ENCODE results near the gene TWF2. TPM values are rescaled to one million over a fixed set of nuclear protein-coding genes. Genes with fewer than 3 reads are reported as not detected.

TWF2 gene
- total RNA-seq, 1 experiment from 2014 or later: 102 TPM

DNA sequence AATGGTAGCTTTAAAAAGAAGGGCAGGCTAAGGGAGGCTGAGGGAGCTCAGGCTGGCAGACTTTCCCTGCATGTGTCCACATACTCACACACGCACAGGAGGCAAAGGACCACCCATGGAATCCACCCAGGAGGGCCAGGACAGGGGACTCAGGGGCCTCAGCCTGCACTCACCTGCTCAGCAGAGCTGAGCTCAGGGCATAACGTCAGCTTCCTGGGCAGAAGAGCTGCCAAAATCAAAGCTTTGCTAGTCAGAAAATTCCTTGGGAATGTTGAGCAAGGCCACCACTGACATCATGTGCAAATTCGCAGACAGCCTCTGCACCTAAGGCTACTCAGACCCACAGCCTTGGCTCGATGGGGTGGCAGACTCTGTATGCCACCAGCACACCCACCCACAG is 57.4 kb downstream of the TWF2 start:
- Histone ChIP-seq H3K4me2 (no peak overlapping the region), H3K79me2 (ENCODE audit: low read depth) (no peaks in the 10 kb centered on the region), H3K4me1 (replicated peaks; ENCODE audit: insufficient read depth) (peaks cover 17% of the 10 kb centered on the region), H3K36me3 (ENCODE audit: low read depth) (no peaks in the 10 kb centered on the region), H3K4me3 (no peak overlapping the region), H3K27ac (no peak overlapping the region), H3K9me3 (ENCODE audit: insufficient read depth, low read depth) (no peaks in the 10 kb centered on the region), H4K20me1 (ENCODE audit: insufficient read depth) (no peaks in the 10 kb centered on the region), H2AFZ (no peak overlapping the region), H3K9me2 (ENCODE audit: insufficient read depth) (no peaks in the 10 kb centered on the region), H3F3A (ENCODE audit: insufficient read depth, low read depth) (no peaks in the 10 kb centered on the region; the same call in none of the 2 replicates), H3K27me3 (ENCODE audit: insufficient read depth, low read depth) (no peaks in the 10 kb centered on the region)
- peak in 1 of 2 experiments; percentile 38 for DNase-seq
- BruUV-seq (replicated peaks): no TSS peak
- TF ChIP-seq CTCF (conservative IDR thresholded peaks at IDR 0.05) (no peak), EZH2 (IDR thresholded peaks at IDR 0.05; ENCODE audit: low read depth) (no peak)
- intact Hi-C loops (cut with micrococcal nuclease; ENCODE audit: unreplicated experiment): no loop called here
- CTCF ChIA-PET: interaction anchor here (0.6 to 0.8 kb wide), 3 partner anchors 21 to 124 kb away, joined by 3 read pairs; no protein-coding TSS in a partner anchor
- POLR2A ChIA-PET (ENCODE audit: unreplicated experiment): no interaction called here

Small RNA genes lying within 50 kb of the gene (microRNA-seq; reads per million reads assigned to microRNA genes)
- gene MIRLET7G (ENCODE audit: borderline number of aligned reads, borderline replicate concordance): 55,276 reads per million, percentile 99 among the genes with 10 or more reads in this experiment

Other genes starting within 250 kb of the TWF2 start
- 942 and 1,278 TPM in 2 replicates for gene RPL29, start 243.3 kb downstream of the TWF2 start, total RNA-seq (2021)
- 9.4 and 9.5 TPM in 2 replicates for gene DUSP7, start 182.6 kb downstream of the TWF2 start, total RNA-seq (2021)
- 28.8 and 35.0 TPM in 2 replicates for gene POC1A, start 84.7 kb downstream of the TWF2 start, total RNA-seq (2021)
- 61.9 and 71.2 TPM in 2 replicates for gene ALAS1, start 41.0 kb downstream of the TWF2 start, total RNA-seq (2021)
- gene TLR9, start 13.5 kb downstream of the TWF2 start, total RNA-seq (2021): 0.30 and 0.44 TPM in 2 replicates
- gene PPM1M, start 6.6 kb upstream of the TWF2 start, total RNA-seq (2021): 16.2 TPM in 2 replicates
- 34.2 and 44.5 TPM in 2 replicates for gene WDR82, start 39.5 kb upstream of the TWF2 start, total RNA-seq (2021)
- gene GLYCTK, start 48.7 kb upstream of the TWF2 start, total RNA-seq (2021): 8.9 and 11.1 TPM in 2 replicates
- gene DNAH1, start 77.2 kb upstream of the TWF2 start, total RNA-seq (2021): 5.9 and 6.6 TPM in 2 replicates
- gene BAP1, start 170.8 kb upstream of the TWF2 start, total RNA-seq (2021): 81.4 and 81.7 TPM in 2 replicates
- 14.0 and 14.5 TPM in 2 replicates for gene PHF7, start 171.5 kb upstream of the TWF2 start, total RNA-seq (2021)
- gene SEMA3G, start 205.9 kb upstream of the TWF2 start, total RNA-seq (2021): 1.3 and 1.4 TPM in 2 replicates
- gene TNNC1, start 214.9 kb upstream of the TWF2 start, total RNA-seq (2021): 8.3 and 8.4 TPM in 2 replicates
- gene NISCH, start 216.4 kb upstream of the TWF2 start, total RNA-seq (2021): 66.1 and 68.0 TPM in 2 replicates